Vagina (tissue), 2 donors: ENCODE measurements around the gene DNAJB13. TPM values are rescaled to one million over a fixed set of nuclear protein-coding genes. Genes with fewer than 3 reads are reported as not detected.

ENCODE experiments used
- DNase-seq, 2 donors: peaks; one replicate each; pipeline ENCODE4 v3.0.0-alpha.2; 2017; ENCODE audit errors: extremely low spot score in 2 of 2
- H3K27ac ChIP-seq: fragments of 200-600 bp; sonication (generic); one replicate; pipeline ENCODE4 v1.5.1; 2019
- H3K27me3 ChIP-seq: fragments of 200-600 bp; sonication (generic); one replicate; pipeline ENCODE4 v1.5.1; 2019
- H3K36me3 ChIP-seq, 2 donors: fragments of 200-600 bp; sonication (generic); one replicate each; pipeline ENCODE4 v1.5.1; 2017 to 2019
- H3K4me1 ChIP-seq: fragments of 200-600 bp; sonication (generic); one replicate; pipeline ENCODE4 v1.5.1; 2019
- H3K4me3 ChIP-seq, 2 donors: fragments of 200-600 bp; sonication (generic); 1 replicate in 1 of 2; 2 replicates in 1 of 2; pipeline ENCODE4 v1.5.1; 2016 to 2019
- H3K9me3 ChIP-seq: fragments of 200-600 bp; sonication (generic); one replicate; pipeline ENCODE4 v1.5.1; 2019
- POLR2A ChIP-seq, 2 donors: fragments of 450-650 bp; IDR thresholded peaks; one replicate each; pipeline ENCODE4 v1.6.1; 2017; ENCODE audit warnings: antibody characterized with exemption in 2 of 2, mild to moderate bottlenecking in 2 of 2, moderate library complexity in 2 of 2
- POLR2AphosphoS5 ChIP-seq, 2 donors: sonication (generic); formaldehyde crosslinking; IDR thresholded peaks; one replicate each; pipeline ENCODE4 v1.9.0; 2017; ENCODE audit warnings: antibody characterized with exemption in 2 of 2, mild to moderate bottlenecking in 2 of 2, low read depth in 1 of 2; ENCODE audit not compliant: insufficient read depth in 1 of 2
- intact Hi-C: fragments of 100-400 bp; cut with DNase I; formaldehyde crosslinking; loops from one replicate; pipeline ENCODE4 v1.15.1; 2023
- total RNA-seq: library from RNA; depleted of rRNA; stranded (reverse); fragments of >200 nt; gene quantifications from one replicate; pipeline ENCODE4 v1.2.3, GENCODE V29; 2016
- TF ChIP-seq, protein P1 (sequence below), 3 experiments: fragments of 450-650 bp in 2 of 3; fragments of 200-600 bp in 1 of 3; sonication (generic) in 1 of 3; IDR thresholded peaks; one replicate each; pipeline ENCODE4 v1.5.1; 2017 to 2019; ENCODE audit warnings: antibody characterized with exemption in 3 of 3, mild to moderate bottlenecking in 2 of 3, moderate library complexity in 2 of 3

DNAJB13 gene
- total RNA-seq, 1 donor from 2014 or later, result not detected

DNA sequence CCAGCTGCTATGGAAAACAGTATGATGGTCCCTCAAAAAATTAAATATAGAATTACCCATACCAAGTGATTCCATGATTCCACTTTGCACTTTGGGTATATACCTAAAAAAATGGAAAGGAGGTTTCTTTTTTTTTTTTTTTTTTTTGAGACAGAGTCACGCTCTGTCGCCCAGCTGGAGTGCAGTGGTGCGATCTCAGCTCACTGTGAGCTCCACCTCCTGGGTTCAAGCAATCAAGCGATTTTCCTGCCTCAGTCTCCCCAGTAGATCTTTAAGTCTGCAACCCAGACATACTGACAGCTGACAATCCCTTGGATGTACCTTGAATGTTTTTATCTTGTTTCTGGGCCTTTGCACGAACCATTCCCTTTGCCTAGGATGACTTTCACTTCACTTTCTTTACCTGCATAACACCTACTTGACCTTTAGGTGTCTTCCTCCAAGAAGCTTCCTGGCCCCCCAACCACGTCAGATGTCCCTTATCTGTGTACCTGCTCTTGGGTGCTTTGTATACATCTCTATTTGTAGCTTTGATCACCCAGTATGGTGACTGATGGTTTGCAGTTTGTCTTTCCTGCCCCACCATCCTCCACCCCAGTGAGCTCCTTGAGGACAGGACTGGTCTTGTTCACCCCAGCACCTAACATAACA lies 46.4 kb downstream of the DNAJB13 start:
- H3K4me3 ChIP-seq, result no peak overlapping the region
- no peak for DNase-seq
- no peak for TF ChIP-seq POLR2A (IDR thresholded peaks at IDR 0.05)
- TF ChIP-seq, protein P1, sequence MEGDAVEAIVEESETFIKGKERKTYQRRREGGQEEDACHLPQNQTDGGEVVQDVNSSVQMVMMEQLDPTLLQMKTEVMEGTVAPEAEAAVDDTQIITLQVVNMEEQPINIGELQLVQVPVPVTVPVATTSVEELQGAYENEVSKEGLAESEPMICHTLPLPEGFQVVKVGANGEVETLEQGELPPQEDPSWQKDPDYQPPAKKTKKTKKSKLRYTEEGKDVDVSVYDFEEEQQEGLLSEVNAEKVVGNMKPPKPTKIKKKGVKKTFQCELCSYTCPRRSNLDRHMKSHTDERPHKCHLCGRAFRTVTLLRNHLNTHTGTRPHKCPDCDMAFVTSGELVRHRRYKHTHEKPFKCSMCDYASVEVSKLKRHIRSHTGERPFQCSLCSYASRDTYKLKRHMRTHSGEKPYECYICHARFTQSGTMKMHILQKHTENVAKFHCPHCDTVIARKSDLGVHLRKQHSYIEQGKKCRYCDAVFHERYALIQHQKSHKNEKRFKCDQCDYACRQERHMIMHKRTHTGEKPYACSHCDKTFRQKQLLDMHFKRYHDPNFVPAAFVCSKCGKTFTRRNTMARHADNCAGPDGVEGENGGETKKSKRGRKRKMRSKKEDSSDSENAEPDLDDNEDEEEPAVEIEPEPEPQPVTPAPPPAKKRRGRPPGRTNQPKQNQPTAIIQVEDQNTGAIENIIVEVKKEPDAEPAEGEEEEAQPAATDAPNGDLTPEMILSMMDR (IDR thresholded peaks at IDR 0.05), result no peak
- TF ChIP-seq POLR2AphosphoS5 (IDR thresholded peaks at IDR 0.05; ENCODE audit: insufficient read depth in 1 of 2, low read depth in 1 of 2), result no peak
- H3K36me3 ChIP-seq, result no peaks in the 10 kb centered on the region
- H3K9me3 ChIP-seq, result no peaks in the 10 kb centered on the region
- no peaks in the 10 kb centered on the region for H3K4me1 ChIP-seq
- H3K27ac ChIP-seq, result no peak overlapping the region
- intact Hi-C loops, result no loop called here
- no peaks in the 10 kb centered on the region for H3K27me3 ChIP-seq

- Histone ChIP-seq H3K27me3 (no peaks in the 10 kb centered on the region), H3K36me3 (peaks cover 0 to 6% of the 10 kb centered on the region in 2 donors), H3K9me3 (no peaks in the 10 kb centered on the region), H3K27ac (no peak overlapping the region), H3K4me3 (no peak overlapping the region), H3K4me1 (no peaks in the 10 kb centered on the region)
- TF ChIP-seq POLR2A (IDR thresholded peaks at IDR 0.05), result no peak
- no peak for TF ChIP-seq POLR2AphosphoS5 (IDR thresholded peaks at IDR 0.05; ENCODE audit: insufficient read depth in 1 of 2, low read depth in 1 of 2)
- TF ChIP-seq, protein P1 (IDR thresholded peaks at IDR 0.05), result no peak
- intact Hi-C loops, result no loop called here
- no peak for DNase-seq
These were observed 48.2 kb downstream of the DNAJB13 start for GRCh38 chr11:73998846-73999575.

DNA sequence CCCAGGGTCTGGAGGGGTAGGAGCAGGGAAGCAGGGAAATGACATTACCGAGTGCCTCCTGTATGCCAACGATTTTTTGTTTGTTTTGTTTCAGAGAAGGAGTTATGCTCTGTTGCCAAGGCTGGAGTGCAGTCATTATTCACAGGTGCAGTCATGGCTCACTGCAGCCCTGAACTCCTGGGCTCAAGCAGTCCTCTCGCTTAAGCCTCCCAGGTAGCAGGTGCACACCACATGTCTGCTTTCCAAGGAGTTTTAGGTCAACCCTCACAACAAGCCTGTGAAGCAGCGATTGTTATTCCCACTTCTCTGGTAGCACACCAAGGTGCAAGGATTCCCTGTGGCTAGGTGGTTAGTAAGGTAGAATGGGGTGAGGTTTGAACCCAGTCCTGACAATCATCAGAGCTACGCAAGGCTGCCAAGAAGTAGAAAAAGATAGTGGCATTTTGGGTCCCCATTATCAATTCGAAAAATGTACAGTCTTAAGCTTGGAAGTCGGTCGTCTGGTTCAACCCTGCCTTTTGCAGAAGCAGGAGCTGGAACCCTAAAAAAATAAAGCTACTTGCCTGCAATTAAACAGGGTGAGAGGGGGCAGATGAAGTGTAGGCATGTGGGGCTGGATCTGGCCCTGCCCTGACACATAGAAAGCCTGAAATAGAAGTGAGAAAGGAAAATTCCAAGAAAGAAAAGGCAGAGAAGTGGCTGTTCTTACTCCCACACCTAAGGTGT lies 48.9 kb downstream of the DNAJB13 start:
- H3K9me3 ChIP-seq, result no peaks in the 10 kb centered on the region
- TF ChIP-seq, protein P1 (IDR thresholded peaks at IDR 0.05), result no peak
- TF ChIP-seq POLR2AphosphoS5 (IDR thresholded peaks at IDR 0.05; ENCODE audit: insufficient read depth in 1 of 2, low read depth in 1 of 2) (no peak), POLR2A (IDR thresholded peaks at IDR 0.05) (no peak)
- H3K27ac ChIP-seq, result no peak overlapping the region
- intact Hi-C loops, result no loop called here
- no peak for DNase-seq
- H3K4me3 ChIP-seq, result no peak overlapping the region
- peaks cover 0 to 6% of the 10 kb centered on the region in 2 donors for H3K36me3 ChIP-seq
- H3K4me1 ChIP-seq, result no peaks in the 10 kb centered on the region
- no peaks in the 10 kb centered on the region for H3K27me3 ChIP-seq

DNA sequence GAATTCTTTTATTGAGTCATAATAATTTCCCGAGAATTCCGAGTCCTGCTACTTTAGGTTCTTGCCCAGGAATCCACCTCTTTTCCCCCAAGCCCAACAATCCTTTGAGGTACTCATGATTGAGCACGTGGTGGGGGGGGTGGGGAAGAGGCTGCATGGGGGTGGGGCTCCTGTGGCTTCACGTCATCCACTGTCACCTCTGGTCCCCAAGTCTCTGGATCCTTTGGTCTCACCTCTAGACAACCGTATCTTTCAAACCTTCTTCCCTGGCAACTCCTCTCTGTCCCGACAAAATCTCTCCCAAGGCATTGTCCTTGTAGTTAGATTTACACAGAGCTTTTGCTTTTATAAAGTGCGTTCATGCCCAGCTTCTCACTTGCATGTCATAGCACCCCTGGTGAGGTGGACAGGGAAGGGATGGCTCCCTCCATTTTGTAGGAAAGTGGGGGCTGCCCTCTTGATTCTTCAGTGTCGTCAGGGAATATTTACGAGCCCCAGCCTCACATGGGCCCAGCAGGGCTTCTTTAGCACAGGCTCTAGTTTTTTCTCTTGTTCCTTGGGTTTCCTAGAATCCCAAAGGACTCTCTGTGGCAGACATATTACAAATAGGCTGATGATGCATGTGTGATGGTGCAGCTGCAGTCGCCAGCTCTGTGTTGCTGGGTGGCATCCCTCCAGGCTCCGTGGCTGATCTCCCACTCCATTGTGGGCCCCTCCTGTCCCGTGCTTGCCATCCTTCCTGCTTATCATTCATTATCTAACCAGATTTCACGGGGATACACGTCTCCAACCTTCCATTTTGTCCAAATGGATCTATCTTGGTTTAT lies 49.7 kb downstream of the DNAJB13 start:
- Histone ChIP-seq H3K27me3 (no peaks in the 10 kb centered on the region), H3K27ac (no peak overlapping the region), H3K4me1 (no peaks in the 10 kb centered on the region), H3K9me3 (no peaks in the 10 kb centered on the region), H3K4me3 (no peak overlapping the region), H3K36me3 (peaks cover 0 to 6% of the 10 kb centered on the region in 2 donors)
- intact Hi-C loops, result no loop called here
- DNase-seq, result no peak
- TF ChIP-seq POLR2AphosphoS5 (IDR thresholded peaks at IDR 0.05; ENCODE audit: insufficient read depth in 1 of 2, low read depth in 1 of 2), result no peak
- no peak for TF ChIP-seq POLR2A (IDR thresholded peaks at IDR 0.05)
- TF ChIP-seq, protein P1 (IDR thresholded peaks at IDR 0.05), result no peak
